ENCODE measurements around the gene UPK1B.

UPK1B gene

DNA sequence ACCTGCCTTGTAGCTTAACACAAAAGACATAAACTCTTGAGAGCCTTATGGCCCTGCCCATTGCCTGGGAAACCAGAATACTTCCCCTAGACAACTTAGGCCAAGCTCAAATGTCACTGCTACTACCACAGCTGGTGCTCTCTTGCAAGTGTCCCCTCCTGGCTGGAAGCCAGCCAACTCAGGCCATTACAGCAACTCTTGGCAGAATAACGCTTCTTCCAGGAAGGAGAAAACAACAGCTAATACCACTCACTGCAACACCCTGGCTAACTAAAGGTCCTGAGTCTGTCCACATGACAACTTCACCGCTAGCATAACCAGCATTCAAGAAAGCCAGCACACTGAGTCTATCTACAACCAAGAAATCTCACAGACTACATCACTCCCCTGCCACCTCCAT, 72.4 kb downstream of the UPK1B start:
- DNase-seq (ENCODE audit: extremely low read depth in 1 of 2, low read depth in 1 of 2), result no peak

Data from stimulated activated CD8-positive, alpha-beta memory T cell treated with anti-CD3 and anti-CD28 coated beads, Interleukin-7, amount 100 ng/mL, for 48 hours (primary cell).